Hepatic stellate cell (primary cell): ENCODE measurements around the gene PIANP.
"Not testable (repeated sequence)": the region's sequence is repeated elsewhere in the genome, so short reads cannot be mapped to it uniquely, and the experiment has no call there.

Experiments
- DNase-seq: peaks from one replicate; pipeline ENCODE4 v3.0.0; 2011; ENCODE audit warnings: low spot score

Gene PIANP

GRCh38 chr12:6708351-6708750, 7.7 kb upstream of the PIANP start:
- DNase-seq = not testable (repeated sequence)

GRCh38 chr12:6703631-6704030, 3.0 kb upstream of the PIANP start:
- DNase-seq = no peak

GRCh38 chr12:6701078-6701768, 608 bp upstream of the PIANP start:
- DNase-seq = no peak

DNA sequence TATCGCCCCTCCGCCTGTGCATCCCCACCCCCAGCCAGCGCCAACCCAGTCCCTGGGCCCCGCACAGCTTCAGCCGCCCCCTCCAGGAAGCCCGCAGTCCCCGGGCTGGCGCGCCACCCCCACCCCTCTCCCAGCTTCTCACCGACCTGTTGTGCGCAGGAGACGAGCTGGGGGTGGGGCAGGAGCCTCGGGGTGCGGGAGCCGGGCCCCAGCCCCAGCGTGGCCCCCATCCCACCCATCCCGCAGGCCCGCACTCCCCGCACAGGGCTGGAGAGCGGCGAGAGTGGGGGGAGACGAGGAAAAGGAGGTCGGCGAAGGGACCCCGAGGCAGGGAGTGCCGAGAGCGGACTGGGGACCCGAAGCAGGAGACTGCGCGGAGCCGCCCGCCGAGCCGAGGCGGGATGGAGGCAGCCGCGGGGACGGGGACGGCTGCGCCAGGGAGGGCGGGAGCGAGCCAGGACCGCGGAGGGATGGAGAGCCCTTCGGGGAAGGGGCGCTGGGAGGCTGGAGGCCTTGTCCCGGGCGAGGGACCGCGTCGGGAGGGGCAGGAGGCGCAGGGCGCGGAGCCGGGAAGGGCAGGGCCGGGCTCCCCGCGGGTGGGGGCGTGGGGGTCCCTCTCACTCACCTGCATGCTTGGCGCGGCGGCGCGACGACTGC, 498 bp downstream of the PIANP start:
- DNase-seq = no peak

DNA sequence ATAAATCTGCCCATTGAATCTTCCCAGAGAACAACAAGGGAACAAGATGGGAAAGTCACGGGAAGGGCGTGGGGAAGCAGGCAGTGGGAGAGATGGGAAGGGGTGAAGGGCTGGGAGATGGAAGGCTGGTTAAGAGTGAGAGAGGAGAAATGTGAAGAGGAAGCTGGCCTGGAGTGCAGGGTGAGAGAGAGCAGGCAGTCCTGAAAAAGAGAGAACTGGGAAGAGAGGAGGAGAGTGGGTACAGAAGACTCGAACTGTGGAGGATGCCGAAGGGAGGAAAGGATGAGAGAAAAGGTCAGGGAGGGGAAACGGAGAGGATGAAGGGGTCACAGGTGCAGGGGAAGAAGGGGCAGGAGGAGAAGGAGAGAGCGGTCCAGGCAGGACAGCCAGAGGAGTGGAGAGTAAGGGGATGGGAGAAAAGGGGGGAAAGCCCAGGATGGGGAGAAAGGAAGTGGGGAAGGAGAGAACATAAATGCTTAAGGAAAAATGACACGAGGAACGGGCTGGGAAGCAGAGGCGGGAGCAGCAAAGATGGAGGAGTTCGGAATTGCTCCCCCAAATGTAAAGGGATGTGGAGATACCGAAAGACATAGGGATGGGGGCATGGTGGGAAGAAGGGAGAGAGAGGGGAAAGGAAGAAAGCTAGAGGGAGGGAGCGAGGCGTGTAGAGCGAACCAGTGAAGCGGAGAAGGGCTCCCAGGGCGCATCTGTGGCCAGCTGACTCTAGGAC, 1.2 kb downstream of the PIANP start:
- DNase-seq = no peak

GRCh38 chr12:6698352-6699046, 2.1 kb downstream of the PIANP start:
- no peak for DNase-seq

GRCh38 chr12:6697584-6698351, 2.8 kb downstream of the PIANP start:
- DNase-seq = peak; percentile 88

- DNase-seq = no peak
Measured at GRCh38 chr12:6696690-6697583, 3.7 kb downstream of the PIANP start.

GRCh38 chr12:6695313-6696045, 5.1 kb downstream of the PIANP start:
- DNase-seq = no peak

DNA sequence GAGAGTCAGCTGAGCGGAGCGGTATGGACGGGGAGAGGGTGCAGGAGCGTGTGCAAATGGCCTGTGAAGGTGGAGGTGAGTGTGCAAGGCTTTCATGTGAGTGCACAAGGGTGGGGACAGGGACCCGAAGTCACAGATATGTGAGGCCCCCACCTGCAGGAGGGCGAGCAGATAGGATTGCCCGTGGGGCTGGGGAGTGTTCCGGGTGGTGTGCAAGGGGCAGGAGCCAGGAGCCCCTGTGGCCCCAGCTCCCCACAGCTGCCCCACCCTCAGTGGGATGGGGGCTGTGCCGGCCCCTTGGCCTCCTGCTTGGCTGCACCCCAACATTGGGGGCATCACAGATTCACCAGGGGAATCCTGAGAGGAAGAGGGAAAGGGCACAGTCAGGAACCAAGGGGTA, 5.9 kb downstream of the PIANP start:
- DNase-seq = no peak

DNA sequence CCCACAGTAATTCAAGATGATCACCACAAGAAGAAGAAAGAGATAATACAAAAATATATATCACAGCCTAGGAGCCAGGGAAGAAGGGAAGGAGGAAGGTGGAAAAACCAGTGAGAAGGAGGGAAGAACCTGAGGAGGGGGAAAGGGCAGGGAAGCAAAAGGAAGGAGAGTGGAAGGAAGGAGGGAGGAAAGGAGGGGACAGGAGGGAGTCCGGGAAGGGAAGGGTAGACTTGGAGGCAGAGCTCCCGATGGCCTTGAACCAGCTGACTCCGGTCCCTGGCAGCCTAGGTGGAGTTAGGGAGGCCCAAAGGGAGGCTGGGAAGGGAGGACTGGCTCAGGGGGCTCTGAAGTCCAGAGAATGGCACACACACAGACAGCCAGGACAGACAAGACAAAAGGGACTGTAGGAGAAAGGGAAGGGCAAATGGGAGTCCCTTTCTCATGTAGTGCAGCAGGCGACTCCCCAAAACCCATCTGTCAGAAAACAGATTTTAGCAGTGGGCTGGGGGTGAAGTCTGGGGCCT, 6.7 kb downstream of the PIANP start:
- no peak for DNase-seq

GRCh38 chr12:6692888-6693287, 7.7 kb downstream of the PIANP start:
- no peak for DNase-seq

DNA sequence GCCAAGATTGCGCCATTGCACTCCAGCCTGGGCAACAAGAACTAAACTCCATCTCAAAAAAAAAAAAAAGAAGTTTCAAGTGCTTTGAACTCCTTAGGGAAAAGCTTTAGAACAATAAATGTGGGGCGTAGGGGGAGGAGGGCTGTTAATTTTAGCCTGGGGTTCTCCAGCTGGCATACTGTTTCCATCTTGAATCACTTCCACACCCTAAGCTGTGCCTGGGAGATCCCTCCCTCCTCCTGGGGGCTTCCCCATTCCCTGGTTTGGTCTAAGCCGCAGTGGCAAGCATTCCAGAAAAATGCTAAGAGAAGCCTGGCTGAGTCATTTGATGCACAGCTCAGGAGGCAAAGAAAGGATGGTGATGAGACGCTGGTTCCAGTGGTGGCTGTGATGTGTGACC, 9.1 kb downstream of the PIANP start:
- DNase-seq = no peak

- peak; percentile 98 for DNase-seq
Measured at GRCh38 chr12:6688999-6689882, 11.4 kb downstream of the PIANP start, which contains the start of gene ZNF384. ZNF384 (minus strand) TSS chr12:6689375; CDS start chr12:6679520, 9,855 bp downstream.

DNA sequence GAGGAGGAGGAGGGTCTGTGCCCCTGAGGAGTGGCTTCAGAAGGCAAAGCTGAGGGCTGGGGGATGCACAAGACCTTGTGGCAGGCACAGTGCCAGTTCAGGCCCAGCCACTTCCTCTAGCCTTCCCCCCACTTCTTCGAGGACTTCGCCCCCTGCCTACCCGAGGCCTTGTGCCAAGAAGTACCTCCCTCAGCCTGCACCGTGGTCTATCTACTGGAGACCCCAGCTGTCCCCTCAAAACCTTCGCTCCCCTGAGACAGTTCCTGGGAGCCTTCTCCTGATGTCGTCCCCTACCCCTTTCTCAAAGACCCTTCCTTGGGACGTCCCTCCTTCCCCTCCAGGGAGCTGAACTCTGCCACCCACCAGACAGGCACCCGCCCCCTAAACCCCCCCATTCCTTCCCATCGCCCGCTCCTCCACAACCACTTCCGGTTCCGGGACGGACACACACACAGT, 12.0 kb downstream of the PIANP start:
- no peak for DNase-seq

DNA sequence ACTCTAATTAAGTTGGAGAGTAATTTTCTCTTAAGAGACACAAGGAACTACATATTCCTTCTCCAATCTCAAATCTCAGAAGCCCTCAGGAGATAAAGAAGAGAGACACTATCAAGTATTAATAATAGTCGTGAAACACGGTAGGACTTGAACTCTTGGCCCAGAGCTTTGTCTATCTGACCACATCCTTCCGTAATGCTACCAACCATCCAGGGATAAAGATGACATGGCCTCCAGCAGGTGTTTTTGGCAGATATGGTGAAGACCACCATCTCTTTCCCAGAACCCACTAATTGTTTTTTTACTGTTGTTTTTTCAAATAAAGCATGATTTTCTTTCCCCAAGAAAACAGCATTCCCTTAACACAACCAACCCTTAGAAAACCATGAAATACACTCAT, 14.8 kb downstream of the PIANP start:
- no peak for DNase-seq

DNA sequence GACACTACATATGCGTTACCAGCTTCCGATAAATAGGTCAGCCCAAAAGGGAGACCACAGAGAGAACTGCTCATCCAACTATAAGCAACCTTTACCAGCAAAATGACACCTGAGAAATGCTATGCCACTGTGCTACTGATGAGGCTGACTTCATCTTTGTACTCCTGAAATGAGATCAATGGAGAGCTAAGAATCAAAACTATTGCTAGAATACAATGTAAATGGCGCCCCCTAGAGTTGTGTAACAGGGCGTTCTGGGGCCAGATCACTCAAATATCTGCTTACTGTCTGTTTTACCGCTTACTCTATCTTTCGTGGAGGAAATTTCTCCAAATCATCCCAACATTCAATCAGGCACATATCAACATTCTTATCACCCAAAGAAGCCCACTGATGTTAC, 16.0 kb downstream of the PIANP start:
- DNase-seq = no peak

DNA sequence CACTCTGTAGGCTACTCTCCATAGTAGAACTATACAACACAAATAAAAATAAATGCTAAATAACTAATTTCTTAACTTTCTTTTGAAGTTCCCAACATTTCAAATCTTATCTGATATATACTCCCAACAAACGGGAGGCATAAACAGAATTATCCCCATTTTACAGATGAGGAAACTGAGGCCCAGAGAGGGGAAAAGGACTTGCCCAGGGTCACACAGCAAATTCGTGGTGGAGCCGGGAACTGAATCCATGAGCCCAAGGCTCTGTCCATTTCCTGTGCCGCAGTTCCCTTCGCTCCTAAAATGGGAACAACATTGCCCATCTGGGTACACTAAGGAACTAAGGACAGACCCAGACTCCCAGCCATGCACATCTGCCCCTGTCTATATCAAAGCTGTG, 23.7 kb downstream of the PIANP start:
- DNase-seq = no peak

GRCh38 chr12:6672143-6672542, 28.5 kb downstream of the PIANP start:
- no peak for DNase-seq
